Aorta (tissue), 5 donors: ENCODE measurements around the gene GRK2. TPM values are rescaled to one million over a fixed set of nuclear protein-coding genes. Genes with fewer than 3 reads are reported as not detected.

Experiments
- ATAC-seq: fragments of 200-7000 bp; cut with Tn5 transposase; one replicate; pipeline ENCODE4 v1.9.1; 2022; ENCODE audit warnings: moderate library complexity; ENCODE audit not compliant: low FRiP score
- DNase-seq, 2 donors: peaks; one replicate each; pipeline ENCODE4 v3.0.0-alpha.2; 2020
- H3K27ac ChIP-seq, 2 donors: one replicate each; pipeline ENCODE4 v1.5.1; 2013; ENCODE audit warnings: low read length in 2 of 2, mild to moderate bottlenecking in 2 of 2, moderate library complexity in 2 of 2, control low read depth in 1 of 2, inconsistent platforms in 1 of 2, low read depth in 1 of 2
- H3K27me3 ChIP-seq, 2 donors: one replicate each; pipeline ENCODE4 v1.6.1; 2013; ENCODE audit warnings: control low read depth in 1 of 2, low read length in 1 of 2, mild to moderate bottlenecking in 1 of 2, moderate library complexity in 1 of 2; ENCODE audit not compliant: insufficient read depth in 2 of 2, control insufficient read depth in 1 of 2
- H3K36me3 ChIP-seq, 2 donors: one replicate each; pipeline ENCODE4 v1.6.1; 2013; ENCODE audit warnings: control low read depth in 1 of 2, low read length in 1 of 2, mild to moderate bottlenecking in 1 of 2; ENCODE audit not compliant: insufficient read depth in 2 of 2, control insufficient read depth in 1 of 2
- H3K4me1 ChIP-seq, 2 donors: one replicate each; pipeline ENCODE4 v1.6.1; 2013; ENCODE audit warnings: low read length in 2 of 2, control low read depth in 1 of 2, mild to moderate bottlenecking in 1 of 2, moderate library complexity in 1 of 2; ENCODE audit not compliant: insufficient read depth in 2 of 2, control insufficient read depth in 1 of 2
- H3K4me3 ChIP-seq, 2 donors: one replicate each; pipeline ENCODE4 v1.5.1; 2013; ENCODE audit warnings: low read length in 2 of 2, control low read depth in 1 of 2, mild to moderate bottlenecking in 1 of 2
- H3K9me3 ChIP-seq: one replicate; pipeline ENCODE4 v1.6.1; 2013; ENCODE audit warnings: mild to moderate bottlenecking, low read length; ENCODE audit not compliant: control insufficient read depth
- WGBS, 2 donors: extraction: QIAGEN DNeasy Blood & Tissue Kit; methylation state at CpG; one replicate each; pipeline ENCODE4 v1.1.7; 2013; 5-methylcytosine and 5-hydroxymethylcytosine counted together
- intact Hi-C, 2 donors: fragments of 100-400 bp; cut with DNase I; formaldehyde crosslinking; loops; one replicate each; pipeline versions ENCODE4 v1.14.2 to v1.15.0; 2022
- polyA plus RNA-seq, 2 donors: library from polyadenylated mRNA; stranded (reverse); fragments of 200-250 nt; gene quantifications; one replicate each; pipeline ENCODE4 v1.2.3, GENCODE V29; 2013
- total RNA-seq, 2 donors: library from RNA; stranded (reverse); fragmentation: NEBNext Ultra II Directional; extraction: Animal tissue kit (Norgen Biotek cat#: 25700); gene quantifications; one replicate each; pipeline ENCODE4 v1.2.1, GENCODE V29; 2021
- donor health status: healthy with polysubstance abuse.
- donor health status: Bipolar disorder and iron deficiency.
- donor health status: DM: no; HTN: no; CAD: no.
- donor health status: DM: no; HTN: no; CAD: no.
- donor health status: DM: yes; HTN: yes; CAD: no.

GRK2 gene
- total and polyA plus RNA-seq, 4 donors, result 29.3 to 77.6 (median 53.7) TPM

DNA sequence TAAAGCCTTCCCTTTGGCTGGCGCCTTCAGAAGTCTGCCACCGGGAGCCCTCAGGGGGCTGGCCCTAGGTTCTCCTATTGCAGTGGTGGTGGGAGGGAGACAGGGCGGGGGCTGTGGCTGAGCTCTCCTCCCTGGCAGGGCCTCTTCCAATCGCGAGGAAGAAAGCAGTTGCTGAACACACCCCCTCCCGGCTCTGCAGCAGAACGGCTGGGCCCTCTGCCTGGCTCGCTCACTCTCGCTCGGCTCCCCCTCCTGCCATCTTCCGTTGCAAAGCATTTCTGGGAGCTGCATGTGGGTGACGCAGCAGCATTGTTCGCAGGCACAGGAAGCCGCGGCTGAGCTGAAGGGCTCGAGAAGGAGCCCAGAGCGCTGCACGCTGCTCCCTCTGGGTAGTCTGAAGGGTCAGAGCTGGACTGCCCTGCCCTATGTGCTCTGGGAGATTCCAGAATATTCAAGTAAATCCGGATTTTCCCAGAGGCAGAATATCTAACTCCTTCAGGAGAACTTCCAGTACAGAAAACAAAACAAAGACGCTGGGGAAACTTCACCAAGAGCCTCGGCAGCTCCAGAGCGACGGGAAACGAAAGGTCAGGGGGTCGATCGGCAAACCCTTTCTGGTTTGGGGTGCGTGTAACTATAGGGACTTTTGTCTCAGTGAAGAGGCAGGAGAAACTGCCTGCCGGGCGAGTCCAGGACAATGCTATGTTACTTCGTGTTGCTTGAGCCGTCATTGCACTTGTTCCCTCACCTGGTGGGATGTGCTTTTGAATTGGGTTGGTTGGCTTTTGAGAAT lies 26.3 kb upstream of the GRK2 start:
- H3K9me3 ChIP-seq, result no peaks in the 10 kb centered on the region
- intact Hi-C loops, result loop anchor here in 1 of 2 donors (10.0 kb wide), 1 partner anchor 115 kb away; no protein-coding TSS in a partner anchor
- H3K27me3 ChIP-seq, result no peaks in the 10 kb centered on the region
- peak overlapping the region; percentile 46 to 96 for H3K27ac ChIP-seq
- WGBS, 2 donors, result 0% methylated on average over 29 to 31 of the region's 31 CpGs
- ATAC-seq (peak; percentile 99), DNase-seq (peak; percentile 98)
- peaks cover 1 to 3% of the 10 kb centered on the region in 2 donors for H3K4me1 ChIP-seq
- peak overlapping the region; percentile 68 to 87 for H3K4me3 ChIP-seq
- H3K36me3 ChIP-seq, result no peaks in the 10 kb centered on the region

DNA sequence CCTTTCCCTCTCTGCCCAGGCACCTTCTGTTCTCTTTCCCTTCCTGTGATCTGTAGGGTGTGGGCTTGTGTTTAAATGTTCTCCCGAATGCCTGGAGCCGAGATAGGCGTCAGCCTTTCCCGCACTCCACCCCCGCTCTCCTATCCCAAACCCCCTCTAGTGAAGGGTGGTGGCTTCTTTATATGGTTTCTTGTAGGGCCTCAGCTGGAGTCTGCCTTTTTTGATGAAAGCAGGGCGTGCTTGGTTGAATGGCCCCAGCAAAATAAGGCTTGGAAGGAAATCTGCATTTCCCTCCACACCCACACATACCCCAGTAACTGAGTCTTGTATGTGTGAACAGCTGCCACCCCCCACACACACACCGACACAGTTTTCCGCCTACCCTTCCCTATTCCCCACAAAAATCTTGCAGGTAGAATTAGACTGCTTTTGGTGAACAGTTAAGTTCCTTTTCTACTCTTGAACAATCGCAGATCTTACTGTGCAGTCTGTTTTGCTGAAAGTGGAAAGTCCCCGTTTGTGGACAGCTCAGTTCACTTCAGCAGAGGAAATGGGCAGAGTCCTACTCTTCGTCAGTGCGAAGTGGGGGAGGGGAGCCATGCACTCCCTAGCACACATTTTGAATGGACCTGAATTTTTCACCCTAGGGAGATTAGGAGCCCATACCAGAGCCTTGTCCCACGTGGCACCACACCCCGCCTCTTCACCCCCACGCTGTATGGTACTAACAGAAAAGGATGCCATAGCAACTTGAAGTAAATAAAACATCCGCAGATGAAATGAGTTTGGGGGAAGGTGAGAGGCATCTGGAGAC lies 25.5 kb upstream of the GRK2 start:
- Histone ChIP-seq H3K9me3 (no peaks in the 10 kb centered on the region), H3K27me3 (no peaks in the 10 kb centered on the region), H3K4me1 (peaks cover 1 to 3% of the 10 kb centered on the region in 2 donors), H3K4me3 (peak overlapping the region; percentile 68 to 87), H3K36me3 (peaks cover 2 to 4% of the 10 kb centered on the region in 2 donors), H3K27ac (peak overlapping the region; percentile 46 to 96)
- DNase-seq (peak; percentile 81 to 87), ATAC-seq (peak; percentile 59)
- WGBS, 2 donors, result 0 to 1% methylated on average over 16 of the region's 16 CpGs
- intact Hi-C loops, result no loop called here

DNA sequence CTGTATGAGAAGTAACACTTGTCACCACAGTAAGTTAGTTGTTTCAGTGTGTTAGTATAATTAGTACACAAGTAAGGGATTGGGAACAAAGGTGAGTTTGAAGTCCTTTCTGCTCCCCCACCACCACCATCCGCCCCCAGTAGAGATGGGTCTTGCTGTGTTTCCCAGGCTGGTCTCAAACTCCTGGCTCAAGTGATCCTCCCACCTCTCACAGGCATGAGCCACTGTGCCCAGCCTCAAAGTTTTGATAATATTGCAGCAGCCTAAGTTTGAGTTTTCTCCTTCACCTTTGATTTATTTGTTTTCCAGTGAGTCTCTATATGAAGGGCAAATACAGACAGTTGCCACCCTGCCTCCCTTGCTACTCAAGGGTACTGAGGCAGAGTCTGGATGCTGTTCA lies 23.7 kb upstream of the GRK2 start:
- no peak for ATAC-seq
- no peak overlapping the region for H3K27ac ChIP-seq
- H3K4me1 ChIP-seq, result peaks cover 1 to 3% of the 10 kb centered on the region in 2 donors
- no peak overlapping the region for H3K4me3 ChIP-seq
- no peak for DNase-seq
- H3K36me3 ChIP-seq, result peaks cover 8 to 9% of the 10 kb centered on the region in 2 donors
- intact Hi-C loops, result no loop called here
- 82 to 90% methylated on average over 1 of the region's 1 CpG for WGBS, 2 donors
- no peaks in the 10 kb centered on the region for H3K27me3 ChIP-seq
- H3K9me3 ChIP-seq, result no peaks in the 10 kb centered on the region

DNA sequence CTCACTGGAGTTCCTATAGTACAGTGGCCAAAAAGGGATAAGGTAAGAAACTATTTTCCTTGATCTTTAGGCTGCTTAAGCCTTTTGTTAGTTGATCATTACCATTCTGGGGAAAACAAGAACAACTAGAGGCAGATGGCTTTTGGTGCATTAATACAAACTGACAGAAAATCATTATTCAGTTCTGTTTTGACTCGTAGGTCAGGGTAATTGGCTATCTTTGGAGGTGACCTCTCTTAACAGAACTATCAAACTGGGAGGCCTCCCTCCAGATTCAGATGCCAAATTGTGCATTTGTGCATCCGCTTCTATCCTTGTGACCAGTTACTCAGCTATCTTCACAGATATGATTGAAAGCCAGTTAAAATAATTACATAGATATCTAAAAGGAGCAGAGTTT lies 23.2 kb upstream of the GRK2 start:
- Histone ChIP-seq H3K4me3 (no peak overlapping the region), H3K9me3 (no peaks in the 10 kb centered on the region), H3K4me1 (peaks cover 1 to 3% of the 10 kb centered on the region in 2 donors), H3K36me3 (peaks cover 9 to 10% of the 10 kb centered on the region in 2 donors), H3K27me3 (no peaks in the 10 kb centered on the region), H3K27ac (no peak overlapping the region)
- ATAC-seq (no peak), DNase-seq (no peak)
- intact Hi-C loops, result no loop called here
- WGBS, 2 donors, result 64 to 79% methylated on average over 2 of the region's 2 CpGs

DNA sequence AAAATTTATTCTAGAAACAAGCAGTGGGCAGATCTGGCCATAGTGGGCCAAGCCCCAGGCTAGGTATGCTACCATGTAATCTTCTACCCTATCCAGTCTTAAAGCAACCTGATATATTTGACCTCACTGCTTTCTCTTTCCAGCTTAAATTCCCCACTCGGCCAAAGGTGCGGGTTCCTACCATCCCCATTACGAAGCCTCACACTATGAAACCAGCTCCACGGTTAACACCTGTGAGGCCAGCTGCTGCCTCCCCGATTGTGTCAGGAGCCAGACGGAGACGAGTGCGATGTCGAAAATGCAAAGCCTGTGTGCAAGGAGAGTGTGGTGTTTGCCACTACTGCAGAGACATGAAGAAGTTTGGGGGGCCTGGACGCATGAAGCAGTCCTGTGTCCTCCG lies 21.2 kb upstream of the GRK2 start:
- Histone ChIP-seq H3K9me3 (no peaks in the 10 kb centered on the region), H3K4me3 (no peak overlapping the region), H3K27ac (no peak overlapping the region), H3K36me3 (peaks cover 14 to 15% of the 10 kb centered on the region in 2 donors), H3K27me3 (no peaks in the 10 kb centered on the region), H3K4me1 (peaks cover 0 to 3% of the 10 kb centered on the region in 2 donors)
- intact Hi-C loops, result no loop called here
- WGBS, 2 donors, result 91 to 94% methylated on average over 11 of the region's 11 CpGs
- ATAC-seq, result no peak
- no peak for DNase-seq

DNA sequence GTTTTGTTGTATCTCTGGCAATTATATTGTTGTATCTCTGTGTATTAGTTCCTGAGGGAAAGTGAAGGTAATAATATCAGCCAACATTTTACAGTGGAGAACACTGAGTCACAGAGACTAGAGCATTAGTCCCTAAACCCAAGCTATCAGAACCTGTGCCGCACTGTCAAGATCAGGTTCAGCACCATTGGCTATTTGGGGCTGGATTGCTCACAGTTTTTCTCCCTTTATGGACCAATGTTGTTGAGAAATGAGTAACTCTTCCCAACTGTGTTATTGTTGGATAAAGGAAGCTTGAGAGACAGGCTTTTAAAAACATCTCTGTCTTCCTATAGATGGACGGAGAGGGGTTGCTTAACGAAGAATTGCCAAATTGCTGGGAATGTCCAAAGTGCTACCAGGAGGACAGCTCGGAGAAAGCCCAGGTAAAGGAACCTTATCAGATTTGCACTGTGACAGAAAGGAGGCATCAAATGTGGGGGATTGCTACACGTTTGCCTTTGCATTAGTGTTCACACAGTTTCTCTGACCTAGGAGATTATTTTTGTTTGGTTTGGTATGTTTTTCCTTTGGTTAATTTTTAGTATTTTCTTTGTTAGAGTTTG lies 18.2 kb upstream of the GRK2 start:
- H3K4me1 ChIP-seq, result no peaks in the 10 kb centered on the region
- intact Hi-C loops, result no loop called here
- H3K4me3 ChIP-seq, result no peak overlapping the region
- peaks cover 14 to 27% of the 10 kb centered on the region in 2 donors for H3K36me3 ChIP-seq
- no peaks in the 10 kb centered on the region for H3K27me3 ChIP-seq
- no peak for DNase-seq
- ATAC-seq, result no peak
- WGBS, 2 donors, result 78% methylated on average over 5 of the region's 5 CpGs
- no peak overlapping the region for H3K27ac ChIP-seq
- no peaks in the 10 kb centered on the region for H3K9me3 ChIP-seq

DNA sequence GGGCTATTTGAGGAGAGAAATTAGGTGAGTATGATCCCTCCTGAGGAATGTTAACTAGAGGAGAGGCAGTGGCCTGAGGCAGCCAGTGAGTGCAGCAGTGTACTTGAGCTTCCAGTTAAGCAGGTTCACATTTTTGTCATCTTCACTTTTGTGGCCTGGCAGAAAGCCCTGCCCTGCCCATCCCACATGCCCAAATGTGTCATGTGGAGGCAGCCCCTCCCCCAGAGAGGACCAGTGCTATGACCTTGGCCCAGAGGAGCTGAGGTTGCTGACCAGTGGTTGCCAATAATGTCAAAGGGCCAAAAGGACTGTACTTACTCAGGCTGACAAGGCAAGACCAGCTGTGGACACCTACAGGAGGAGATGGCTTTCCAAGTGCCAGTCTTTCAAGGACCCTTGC lies 17.6 kb upstream of the GRK2 start:
- DNase-seq (no peak), ATAC-seq (no peak)
- H3K27me3 ChIP-seq, result no peaks in the 10 kb centered on the region
- intact Hi-C loops, result no loop called here
- no peaks in the 10 kb centered on the region for H3K9me3 ChIP-seq
- H3K4me3 ChIP-seq, result no peak overlapping the region
- peaks cover 14 to 30% of the 10 kb centered on the region in 2 donors for H3K36me3 ChIP-seq
- no peaks in the 10 kb centered on the region for H3K4me1 ChIP-seq
- no peak overlapping the region for H3K27ac ChIP-seq

DNA sequence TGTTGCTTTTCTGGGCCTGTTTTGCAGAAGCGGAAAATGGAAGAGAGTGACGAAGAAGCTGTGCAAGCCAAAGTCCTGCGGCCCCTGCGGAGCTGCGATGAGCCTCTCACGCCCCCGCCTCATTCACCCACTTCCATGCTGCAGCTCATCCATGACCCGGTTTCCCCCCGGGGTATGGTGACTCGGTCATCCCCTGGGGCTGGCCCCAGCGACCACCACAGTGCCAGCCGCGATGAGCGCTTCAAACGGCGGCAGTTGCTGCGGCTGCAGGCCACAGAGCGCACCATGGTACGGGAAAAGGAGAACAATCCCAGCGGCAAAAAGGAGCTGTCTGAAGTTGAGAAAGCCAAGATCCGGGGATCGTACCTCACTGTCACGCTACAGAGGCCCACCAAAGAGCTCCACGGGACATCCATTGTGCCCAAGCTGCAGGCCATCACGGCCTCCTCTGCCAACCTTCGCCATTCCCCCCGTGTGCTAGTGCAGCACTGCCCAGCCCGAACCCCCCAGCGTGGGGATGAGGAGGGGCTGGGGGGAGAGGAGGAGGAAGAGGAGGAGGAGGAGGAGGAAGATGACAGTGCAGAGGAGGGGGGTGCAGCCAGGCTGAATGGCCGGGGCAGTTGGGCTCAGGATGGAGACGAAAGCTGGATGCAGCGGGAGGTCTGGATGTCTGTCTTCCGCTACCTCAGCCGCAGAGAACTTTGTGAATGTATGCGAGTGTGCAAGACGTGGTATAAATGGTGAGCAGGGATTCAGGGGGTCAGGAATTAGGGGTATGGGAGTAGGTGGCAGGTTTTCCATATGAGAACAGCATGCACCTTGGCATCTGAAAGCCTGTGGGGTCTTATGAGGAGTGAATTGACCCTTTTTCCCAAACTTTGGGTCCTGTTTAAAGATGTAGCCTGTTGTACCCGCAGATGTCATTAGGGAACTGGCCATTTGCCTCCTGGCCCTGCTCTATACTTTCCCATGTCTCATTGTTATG lies 15.9 kb upstream of the GRK2 start:
- DNase-seq, result no peak
- Histone ChIP-seq H3K27ac (no peak overlapping the region), H3K36me3 (peaks cover 18 to 37% of the 10 kb centered on the region in 2 donors), H3K4me3 (no peak overlapping the region), H3K9me3 (no peaks in the 10 kb centered on the region), H3K4me1 (no peaks in the 10 kb centered on the region), H3K27me3 (no peaks in the 10 kb centered on the region)
- 89 to 92% methylated on average over 37 of the region's 37 CpGs for WGBS, 2 donors
- ATAC-seq, result no peak
- intact Hi-C loops, result no loop called here
